Neural progenitor cell (in vitro differentiated cells): Measurements from ENCODE around the gene GTF3C2.

Experiments
- EZH2phosphoT487 ChIP-seq: fragments of 200-600 bp; sonication (generic); IDR thresholded peaks from 2 replicates; pipeline ENCODE4 v1.6.1; 2017; ENCODE audit warnings: antibody characterized with exemption
- TF ChIP-seq, protein P1 (sequence below): fragments of 200-600 bp; sonication (generic); IDR thresholded peaks from 2 replicates; pipeline ENCODE4 v1.5.1; 2017; ENCODE audit warnings: antibody characterized with exemption, mild to moderate bottlenecking

DNA sequence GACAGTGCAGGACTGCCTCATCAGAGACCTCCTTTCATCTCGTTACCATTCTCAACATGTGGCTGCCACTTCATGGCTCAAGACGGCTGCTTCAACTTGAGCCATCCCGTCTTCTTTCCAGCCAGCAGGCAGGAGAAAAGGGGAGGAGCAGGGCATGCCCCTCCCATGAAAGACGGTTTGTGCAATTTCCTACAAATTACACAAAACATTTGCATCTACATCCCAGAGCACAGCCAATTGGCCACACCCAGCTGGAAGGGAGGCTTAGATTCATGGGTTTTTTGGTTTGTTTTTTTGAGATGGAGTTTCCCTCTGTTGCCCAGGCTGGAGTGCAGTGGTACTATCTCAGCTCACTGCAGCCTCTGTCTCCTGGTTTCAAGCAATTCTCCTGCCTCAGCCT is 60.1 kb downstream of the GTF3C2 start:
- TF ChIP-seq, protein P1, sequence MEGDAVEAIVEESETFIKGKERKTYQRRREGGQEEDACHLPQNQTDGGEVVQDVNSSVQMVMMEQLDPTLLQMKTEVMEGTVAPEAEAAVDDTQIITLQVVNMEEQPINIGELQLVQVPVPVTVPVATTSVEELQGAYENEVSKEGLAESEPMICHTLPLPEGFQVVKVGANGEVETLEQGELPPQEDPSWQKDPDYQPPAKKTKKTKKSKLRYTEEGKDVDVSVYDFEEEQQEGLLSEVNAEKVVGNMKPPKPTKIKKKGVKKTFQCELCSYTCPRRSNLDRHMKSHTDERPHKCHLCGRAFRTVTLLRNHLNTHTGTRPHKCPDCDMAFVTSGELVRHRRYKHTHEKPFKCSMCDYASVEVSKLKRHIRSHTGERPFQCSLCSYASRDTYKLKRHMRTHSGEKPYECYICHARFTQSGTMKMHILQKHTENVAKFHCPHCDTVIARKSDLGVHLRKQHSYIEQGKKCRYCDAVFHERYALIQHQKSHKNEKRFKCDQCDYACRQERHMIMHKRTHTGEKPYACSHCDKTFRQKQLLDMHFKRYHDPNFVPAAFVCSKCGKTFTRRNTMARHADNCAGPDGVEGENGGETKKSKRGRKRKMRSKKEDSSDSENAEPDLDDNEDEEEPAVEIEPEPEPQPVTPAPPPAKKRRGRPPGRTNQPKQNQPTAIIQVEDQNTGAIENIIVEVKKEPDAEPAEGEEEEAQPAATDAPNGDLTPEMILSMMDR: no peak
- TF ChIP-seq EZH2phosphoT487: no peak
